Measurements from ENCODE around the gene TRAPPC3.
"Not testable (repeated sequence)": the region's sequence is repeated elsewhere in the genome, so short reads cannot be mapped to it uniquely, and the experiment has no call there.

TRAPPC3 gene

DNA sequence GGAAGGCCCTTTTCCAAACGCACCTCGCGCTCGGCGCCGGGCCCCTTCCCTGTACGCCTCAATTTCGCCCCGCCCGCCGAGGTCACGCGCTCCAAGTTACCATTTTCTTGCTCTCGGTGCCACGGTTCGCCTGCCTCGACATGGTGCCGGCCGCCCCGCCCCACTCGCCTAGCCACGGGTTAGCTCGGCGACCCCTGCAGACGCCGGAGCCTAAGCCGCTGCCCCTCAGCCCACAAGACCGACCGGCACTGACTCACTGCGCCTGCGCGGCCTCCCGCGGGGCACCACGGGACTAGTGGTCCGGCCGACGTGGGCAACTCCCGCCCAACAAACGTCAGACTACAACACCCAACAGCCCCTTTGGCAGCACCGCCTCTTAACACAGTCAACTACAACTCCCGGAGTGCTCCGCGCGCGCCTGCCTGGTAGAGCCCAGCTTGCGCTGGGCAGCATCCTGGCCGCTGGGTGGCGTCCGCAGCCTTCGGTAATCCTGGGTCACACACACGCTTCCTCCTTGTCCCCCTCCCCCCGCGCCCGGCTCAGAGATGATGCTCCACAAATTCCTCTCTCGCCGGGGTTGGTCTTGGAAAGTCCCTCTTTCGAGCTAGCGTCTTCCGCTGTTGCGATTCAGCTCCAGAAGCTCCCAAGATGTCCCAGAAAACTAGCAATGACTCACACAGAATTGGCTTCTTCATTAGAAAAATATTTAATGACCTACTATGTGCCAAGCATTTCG, at the start of gene TRAPPC3:
TRAPPC3 (minus strand) TSS at position 250 of the 736 bp plus-strand sequence; CDS start at position 142, 108 bp downstream.
- DNase-seq (ENCODE audit: low spot score), result peak; percentile 98

DNA sequence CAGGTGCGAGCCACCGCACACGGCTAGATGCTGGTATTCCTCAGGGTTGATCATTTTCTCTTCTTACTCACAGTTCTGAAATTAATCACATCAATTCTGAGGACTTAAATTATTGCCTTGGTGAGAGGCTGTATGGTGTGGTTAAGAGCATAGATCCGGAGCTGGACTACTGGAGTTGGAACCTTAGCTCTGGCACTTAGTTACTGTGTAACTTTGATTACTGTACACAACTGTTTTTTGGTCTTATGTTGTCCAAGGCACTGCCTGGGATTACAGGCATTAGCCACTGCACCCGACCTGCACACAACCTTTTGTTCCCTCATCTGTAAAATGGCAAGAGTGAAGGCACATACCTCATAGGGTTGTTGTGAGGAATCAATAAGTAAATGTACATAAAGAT, 49.4 kb upstream of the TRAPPC3 start:
- DNase-seq (ENCODE audit: low spot score), result no peak

DNA sequence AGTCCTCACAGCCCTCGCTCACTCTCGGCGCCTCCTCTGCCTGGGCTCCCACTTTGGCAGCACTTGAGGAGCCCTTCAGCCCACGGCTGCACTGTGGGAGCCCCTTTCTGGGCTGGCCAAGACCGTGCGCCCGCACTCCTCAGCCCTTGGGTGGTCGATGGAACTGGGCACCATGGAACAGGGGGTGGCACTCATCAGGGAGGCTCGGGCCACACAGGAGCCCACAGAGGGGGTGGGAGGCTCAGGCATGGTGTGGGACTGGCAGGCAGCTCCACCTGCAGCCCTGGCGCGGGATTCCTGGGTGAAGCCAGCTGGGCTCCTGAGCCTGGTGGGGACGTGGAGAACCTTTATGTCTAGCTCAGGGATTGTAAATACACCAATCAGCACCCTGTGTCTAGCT, 47.5 kb upstream of the TRAPPC3 start:
- not testable (repeated sequence) for DNase-seq (ENCODE audit: low spot score)

DNA sequence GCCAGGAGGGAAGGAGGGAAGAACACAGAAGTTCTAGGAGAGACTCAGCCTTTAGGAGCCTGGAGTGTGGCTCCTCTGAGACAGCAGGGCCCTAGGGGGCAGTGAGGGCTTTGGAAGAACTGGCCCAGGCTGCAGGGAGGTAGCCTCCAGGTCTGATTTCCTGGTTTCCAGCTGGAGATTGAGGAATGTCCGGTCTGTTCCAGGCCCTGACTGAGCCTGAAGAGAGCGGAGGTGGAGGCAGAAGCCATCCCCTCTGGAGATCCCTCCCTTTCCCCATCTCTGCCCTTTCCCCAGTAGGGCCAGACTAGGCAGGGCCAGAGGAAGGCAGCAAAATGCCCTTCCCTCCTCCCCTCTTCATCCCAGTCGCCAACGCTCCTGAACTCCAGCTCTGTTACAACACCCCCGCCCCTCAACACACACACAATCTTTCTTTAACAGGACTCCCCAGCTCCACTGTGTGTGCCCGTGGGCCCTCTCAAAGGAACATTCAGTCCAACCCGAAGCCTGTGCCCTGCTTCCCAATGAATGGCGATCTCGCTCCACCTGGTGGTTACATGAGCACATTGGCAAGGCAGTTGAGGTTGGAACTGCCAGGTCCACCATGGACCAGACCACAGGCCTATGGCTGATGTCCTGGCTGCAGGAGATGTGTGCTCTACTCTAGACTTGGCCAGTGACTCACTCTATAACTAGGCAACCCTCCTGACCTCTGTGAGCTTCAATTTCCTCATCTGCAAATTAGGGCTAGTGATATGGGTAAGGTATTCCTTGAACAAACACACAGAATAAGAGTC, 38.7 kb upstream of the TRAPPC3 start:
- peak; percentile 89 for DNase-seq (ENCODE audit: low spot score)

DNA sequence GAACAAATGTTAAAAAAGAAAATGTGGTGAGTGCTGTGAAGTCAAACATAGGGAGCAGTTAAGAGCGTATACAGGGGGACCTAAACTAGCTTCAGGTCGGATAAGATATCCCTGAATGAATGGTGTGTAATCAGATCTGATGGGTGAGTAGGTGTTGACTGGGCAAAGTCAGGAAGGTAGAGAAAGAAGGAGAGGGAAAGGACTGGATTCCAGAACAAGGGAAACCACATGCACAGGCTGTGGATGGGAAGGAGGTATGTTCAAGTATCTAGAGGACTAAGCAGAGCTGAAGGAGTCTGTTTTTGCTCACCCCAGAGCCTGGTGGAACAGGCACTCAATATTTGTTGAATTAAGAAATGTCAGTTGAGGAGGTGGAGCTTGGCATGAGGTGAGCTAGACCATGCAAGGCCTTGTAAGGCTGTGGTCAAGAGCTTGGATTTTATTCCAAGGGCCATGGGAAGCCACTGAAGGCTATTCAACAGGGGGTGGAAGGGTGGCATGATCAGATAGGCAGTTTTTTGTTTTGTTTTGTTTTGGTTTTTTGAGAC, 34.1 kb upstream of the TRAPPC3 start:
- DNase-seq (ENCODE audit: low spot score), result no peak

DNA sequence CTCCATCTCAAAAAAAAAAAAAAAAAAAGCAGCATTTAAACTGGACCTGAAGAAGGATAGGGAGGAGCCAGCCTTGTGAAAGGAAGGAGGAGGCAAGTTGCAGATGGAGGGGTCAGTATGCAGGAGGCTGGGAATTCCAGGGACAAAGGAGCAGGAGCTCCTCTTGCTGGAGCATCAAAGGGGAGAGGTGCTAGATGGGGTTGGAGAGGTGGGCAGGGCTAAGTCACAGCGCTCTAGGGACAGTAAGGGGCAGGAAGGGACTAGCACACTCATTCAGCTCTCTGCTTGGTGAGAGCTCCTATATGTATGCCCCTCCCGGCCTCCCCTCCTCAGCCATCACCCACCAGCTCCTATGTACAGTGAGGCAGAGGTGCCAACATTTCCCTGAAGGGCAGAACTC, 33.4 kb upstream of the TRAPPC3 start:
- DNase-seq (ENCODE audit: low spot score), result no peak

DNA sequence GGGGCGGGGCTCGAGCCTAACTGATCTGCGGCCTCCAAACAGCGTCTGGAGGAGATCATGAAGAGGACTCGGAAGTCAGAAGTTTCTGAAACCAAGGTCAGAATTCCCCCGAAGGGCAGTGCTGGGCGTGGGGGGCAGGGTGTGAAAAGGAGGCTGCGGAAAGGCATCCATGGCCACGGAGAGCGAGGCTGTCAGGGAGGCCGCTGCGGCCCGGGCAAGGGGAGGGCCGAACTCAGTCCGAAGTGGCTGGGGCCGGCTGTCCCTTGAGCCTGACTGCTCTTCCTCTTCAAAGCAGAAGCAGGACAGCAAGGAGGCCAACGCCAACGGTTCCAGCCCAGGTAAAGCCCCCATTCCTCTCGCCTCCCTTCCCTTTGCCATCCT, 29.9 kb upstream of the TRAPPC3 start:
- DNase-seq (ENCODE audit: low spot score), result no peak

DNA sequence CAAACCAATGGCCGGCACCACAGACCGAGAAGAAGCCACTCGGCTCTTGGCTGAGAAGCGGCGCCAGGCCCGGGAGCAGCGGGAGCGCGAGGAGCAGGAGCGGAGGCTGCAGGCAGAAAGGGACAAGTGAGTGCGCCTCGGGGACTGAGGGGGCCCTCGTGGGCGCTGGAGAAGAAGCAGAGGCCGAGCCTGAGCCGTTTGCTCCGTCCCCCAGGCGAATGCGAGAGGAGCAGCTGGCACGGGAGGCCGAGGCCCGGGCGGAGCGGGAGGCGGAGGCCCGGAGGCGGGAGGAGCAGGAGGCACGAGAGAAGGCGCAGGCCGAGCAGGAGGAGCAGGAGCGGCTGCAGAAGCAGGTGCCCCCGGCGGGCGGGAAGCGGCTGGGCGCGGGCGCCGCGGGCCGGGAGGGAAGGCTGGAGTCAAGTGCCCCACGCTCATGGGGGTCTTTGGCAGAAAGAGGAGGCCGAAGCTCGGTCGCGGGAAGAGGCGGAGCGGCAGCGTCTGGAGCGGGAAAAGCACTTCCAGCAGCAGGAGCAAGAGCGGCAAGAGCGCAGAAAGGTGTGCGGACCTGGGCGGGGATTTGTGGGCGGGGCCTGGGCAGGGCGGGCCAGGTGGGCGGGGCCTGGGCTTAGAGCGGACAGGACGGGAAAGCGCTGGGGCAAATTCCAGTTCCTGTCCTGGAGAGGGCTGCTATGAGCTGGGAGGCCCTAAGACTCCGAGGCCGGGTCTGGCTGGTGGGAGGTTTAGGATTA, 29.4 kb upstream of the TRAPPC3 start:
- no peak for DNase-seq (ENCODE audit: low spot score)

DNA sequence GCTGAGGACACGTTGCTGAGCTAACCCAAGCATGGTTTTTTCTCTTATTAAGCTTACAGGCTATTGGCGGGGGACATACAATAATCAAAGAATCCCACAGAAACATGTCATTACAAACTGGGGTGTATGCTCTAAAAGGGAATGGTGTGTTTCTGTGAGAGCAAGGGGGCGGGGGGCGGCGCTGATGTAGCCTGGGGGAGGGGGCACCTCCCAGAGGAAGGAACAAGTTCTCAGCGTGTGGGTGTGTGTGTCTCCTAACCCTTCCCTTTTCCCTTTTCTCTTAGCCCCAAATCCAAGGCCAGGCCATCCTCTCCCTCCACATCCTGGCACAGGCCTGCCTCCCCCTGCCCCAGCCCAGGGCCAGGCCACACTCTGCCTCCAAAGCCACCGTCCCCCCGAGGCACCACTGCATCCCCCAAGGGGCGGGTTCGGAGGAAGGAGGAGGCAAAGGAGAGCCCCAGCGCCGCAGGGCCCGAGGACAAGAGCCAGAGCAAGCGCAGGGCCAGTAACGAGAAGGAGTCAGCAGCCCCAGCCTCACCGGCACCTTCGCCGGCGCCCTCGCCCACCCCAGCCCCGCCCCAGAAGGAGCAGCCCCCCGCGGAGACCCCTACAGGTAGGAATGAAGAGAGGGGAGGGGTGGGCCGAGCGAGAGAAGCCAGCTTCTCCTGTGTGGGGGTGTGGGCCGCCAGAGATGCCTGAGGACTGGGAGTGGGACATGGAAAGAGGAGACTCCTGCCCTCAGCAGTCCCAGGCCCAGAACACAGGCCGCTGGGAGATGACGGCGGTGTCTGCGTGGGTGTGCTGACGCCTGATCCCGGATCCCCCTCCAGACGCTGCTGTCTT, 28.5 kb upstream of the TRAPPC3 start:
- DNase-seq (ENCODE audit: low spot score), result no peak

DNA sequence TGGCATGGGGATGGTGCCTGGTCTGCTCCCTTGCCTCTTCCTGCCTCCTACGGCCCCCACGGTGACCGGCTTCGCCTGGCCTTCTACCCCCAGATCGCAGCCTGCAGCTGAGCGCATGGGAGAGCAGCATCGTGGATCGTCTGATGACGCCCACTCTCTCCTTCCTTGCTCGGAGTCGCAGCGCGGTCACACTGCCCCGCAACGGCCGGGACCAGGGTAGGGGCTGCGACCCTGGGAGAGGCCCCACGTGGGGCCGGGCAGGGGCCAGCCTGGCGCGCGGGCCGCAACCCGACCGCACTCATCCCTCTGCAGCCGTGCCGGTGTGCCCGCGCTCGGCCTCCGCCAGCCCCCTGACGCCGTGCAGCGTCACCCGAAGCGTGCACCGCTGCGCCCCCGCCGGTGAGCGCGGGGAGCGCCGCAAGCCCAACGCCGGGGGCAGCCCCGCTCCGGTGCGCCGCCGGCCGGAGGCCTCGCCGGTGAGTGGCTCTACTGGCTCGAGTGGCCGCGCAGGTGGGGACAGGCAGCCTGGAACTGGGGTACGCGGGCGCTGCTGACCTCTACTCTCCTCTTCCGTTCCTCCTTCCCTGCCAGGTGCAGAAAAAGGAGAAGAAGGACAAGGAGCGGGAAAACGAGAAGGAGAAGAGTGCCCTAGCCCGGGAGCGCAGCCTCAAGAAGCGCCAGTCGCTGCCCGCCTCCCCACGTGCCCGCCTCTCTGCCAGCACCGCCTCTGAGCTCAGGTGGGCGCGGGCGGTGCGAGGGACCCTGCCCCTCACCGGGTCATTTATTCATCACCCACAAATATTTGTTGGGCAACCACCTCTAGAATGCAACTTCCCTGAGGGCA, 27.0 kb upstream of the TRAPPC3 start:
- no peak for DNase-seq (ENCODE audit: low spot score)

DNA sequence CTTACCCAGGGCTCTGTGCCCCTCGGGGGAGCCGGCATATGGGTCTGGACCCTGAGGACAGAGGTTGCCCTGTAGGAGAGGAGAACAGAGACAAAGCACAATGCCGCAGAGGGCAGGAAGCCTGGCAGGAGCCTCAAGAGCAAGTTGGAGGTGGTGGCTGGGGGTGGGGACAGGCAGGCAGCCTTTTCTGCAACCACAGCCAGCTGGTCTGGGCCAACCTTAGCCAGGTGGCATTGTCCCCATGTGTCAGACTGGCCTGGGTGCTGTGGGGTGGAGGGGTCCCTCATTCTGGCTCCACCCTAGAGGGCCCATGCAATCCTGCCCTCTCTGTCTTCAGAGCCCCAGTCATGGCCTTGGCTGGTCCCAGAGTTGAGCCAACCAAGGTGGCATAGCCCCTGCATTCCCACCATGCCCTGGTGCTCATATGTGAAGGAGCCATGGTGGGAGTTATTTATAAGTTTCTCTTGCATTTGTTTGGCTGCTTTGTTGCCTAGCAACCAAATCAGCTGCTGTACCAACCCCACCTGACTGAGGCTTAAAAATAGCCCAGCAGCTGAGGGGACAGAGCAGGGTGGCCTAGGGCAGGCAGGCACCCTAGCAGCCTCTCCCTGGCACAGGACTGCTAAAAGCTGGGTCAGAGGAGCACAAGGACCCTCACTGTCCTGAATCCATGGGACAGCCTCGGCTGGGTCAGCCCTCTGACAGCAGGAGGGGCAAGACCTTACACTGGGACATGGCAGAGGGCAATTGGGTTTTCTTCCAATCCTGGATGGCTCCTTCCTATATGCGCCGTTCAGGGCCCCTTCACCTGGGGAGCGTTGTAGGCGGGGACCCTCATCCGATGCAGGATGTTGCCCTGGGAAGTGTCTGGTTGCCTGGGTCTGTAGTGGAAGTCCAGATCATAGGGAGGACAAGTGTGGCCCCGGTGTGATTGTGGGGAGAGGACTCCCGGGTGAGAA, 26.1 kb upstream of the TRAPPC3 start:
- DNase-seq (ENCODE audit: low spot score), result no peak

DNA sequence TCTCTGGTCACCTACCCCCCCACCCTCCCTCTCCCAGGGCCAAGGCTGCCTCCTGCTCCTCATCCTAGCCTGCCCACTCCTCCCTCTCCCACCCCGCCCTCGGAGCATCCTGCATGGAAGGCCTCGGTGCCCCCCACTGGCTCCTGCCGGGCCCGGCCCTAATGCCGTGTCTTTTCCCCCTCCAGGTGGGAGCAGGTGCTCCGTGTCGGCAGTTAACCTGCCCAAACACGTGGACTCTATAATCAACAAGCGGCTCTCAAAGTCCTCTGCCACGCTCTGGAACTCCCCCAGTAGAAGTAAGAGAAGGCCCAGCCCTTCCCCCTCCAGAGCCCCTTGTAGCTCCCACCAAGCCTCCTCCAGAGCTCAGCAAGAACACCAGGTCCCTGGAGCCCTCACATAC, 25.4 kb upstream of the TRAPPC3 start:
- no peak for DNase-seq (ENCODE audit: low spot score)

DNA sequence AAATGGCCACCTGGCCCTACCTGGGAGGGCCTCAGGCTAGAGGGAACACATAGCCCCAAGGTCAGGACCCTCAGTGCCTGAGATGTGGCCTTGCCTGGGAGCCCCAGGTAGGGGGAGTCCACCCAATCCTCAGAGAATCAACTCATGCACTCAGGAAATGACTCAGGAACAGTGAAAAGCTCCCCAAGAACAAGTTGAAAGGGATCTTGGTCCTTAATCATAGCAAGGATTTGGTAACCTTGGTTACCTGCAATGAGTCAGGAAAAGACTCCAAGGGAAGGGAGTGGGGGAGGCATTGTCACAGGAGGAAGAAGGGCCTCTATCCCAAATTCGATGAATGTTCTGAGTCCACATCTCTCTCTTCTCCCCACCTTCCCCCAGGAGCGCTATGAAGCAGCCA, 23.7 kb upstream of the TRAPPC3 start:
- peak; percentile 47 for DNase-seq (ENCODE audit: low spot score)

DNA sequence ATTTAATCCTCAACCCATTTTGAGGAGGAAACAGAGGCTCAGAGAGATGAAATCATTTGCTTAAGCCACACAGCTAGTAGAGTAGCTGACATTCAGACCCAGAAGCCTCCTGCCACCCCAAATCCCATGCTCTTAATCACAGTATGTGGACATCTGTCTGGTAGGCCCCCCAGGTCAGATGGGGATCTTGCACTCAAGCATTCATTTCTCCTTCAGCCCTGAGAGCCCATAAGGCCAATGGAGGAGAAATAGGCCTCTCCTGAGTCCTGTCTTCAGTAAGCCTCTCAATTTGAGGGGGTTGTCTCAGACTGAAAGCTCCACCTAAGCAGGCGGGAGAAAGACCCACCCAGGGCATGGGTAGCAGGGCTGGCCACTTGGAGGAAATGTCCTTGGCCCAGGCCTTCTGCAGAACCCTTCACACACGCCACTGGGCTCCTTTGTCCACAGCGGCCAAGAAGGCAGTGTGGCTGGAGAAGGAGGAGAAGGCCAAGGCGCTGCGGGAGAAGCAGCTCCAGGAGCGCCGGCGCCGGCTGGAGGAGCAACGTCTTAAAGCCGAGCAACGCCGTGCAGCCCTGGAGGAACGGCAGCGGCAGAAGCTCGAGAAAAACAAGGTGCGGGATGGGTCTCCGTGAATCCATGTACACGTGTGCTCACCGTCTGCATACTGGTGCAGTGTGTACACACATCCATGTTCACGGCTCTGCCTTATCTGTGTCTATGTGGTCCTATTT, 22.9 kb upstream of the TRAPPC3 start:
- no peak for DNase-seq (ENCODE audit: low spot score)

DNA sequence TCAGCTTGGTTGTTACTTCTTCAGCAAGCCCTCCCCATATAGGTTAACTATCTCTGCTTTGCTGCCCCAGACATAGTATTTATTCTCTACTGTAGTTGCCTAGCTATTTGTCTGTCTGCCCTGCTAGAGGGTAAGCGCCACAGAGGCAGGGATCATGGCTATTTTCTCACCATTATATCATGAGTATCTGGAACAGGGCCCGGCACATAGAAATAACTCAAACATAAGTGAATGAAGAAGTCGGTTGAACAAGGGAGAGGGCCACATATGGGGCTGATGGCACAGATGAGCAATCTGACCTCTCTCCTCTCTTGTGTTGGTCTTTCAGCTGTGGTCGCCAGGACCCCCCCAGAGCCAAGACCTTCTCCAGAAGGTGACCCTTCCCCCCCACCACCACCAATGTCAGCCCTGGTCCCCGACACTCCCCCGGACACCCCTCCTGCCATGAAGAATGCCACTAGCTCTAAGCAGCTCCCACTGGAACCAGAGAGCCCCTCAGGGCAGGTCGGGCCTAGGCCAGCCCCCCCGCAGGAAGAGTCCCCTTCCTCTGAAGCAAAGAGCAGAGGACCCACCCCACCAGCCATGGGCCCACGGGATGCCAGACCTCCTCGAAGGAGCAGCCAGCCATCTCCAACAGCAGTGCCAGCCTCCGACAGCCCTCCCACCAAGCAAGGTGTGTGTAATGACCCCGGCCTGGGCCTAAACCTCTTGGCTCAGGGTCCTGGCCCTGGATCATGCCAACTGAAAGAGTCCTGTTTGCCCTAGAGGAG, 21.5 kb upstream of the TRAPPC3 start:
- DNase-seq (ENCODE audit: low spot score), result no peak

DNA sequence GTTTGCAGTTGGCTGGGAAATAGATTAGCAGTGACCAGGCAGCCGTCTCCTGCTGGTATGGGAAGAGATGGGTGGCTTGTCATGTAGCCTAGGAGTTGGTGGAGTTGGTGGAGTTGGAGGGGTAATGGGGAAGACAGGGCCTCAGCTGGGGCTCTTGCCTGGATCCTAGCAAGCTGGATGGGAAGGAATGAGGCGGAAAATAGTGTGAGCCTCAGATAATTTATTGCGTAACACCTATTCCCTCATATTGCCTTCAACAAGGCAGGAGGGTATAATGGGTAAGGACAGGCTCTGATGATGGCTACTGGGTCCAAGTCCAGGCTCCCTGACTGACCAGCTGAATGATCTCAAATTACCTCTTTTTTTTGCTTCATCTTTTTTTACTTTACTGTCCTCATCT, 19.2 kb upstream of the TRAPPC3 start:
- no peak for DNase-seq (ENCODE audit: low spot score)

DNA sequence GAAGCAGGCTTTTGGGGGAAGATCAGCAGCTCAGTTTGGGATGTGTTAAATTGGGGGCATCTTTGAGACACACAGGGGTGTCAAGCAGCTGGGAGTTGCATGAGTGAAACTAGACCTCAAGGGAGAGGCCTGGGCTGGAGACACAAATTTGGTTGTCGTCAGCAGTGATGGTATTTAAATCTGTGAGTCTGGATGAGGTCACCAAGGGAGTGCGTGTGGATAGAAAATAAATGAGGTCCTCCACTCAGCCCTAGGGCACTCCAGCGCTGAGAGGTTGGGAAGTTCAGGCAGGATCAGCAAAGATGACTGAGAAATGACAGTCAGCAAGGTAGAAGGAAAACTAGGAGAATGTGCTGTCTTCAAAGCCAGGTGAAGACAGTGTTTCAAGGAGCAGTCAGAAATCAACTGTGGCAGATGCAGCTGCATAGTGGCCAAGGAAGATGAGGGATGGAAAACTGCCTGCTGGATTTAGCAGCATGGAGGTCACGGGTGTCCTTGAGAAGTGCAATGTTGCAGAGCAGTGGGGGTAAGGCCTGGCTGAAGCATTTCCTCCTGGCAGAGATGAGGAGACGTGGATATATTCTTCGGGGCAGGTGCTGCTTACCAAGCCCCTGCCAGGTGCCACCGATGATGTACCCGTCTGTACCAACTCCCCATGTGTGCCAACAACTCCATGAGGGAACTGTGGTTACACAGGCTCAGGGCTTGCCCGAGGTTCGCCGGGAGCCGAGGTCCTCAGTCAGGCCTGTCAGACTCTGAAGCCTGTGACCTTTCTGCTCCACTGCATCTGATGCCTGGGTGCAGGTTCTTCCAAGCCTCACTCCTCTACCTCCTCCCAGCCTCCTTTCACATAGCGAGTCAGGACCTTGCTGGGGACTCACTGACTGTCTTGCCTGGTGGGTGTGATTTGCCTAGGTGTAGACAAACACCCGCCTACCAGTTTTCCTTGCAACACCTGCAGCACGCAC, 17.9 kb upstream of the TRAPPC3 start:
- DNase-seq (ENCODE audit: low spot score), result peak; percentile 36
